HEK293 (cell line): Measurements from ENCODE around the gene SYNCRIP.

ENCODE experiments used
- BCL11A ChIP-seq: fragments of 450-650 bp; formaldehyde crosslinking; IDR thresholded peaks from 2 replicates; pipeline ENCODE4 v1.5.1; 2016; ENCODE audit warnings: low read depth, missing biosample characterization, missing genetic modification characterization
- EGR2 ChIP-seq: fragments of 450-650 bp; formaldehyde crosslinking; IDR thresholded peaks from 2 replicates; pipeline ENCODE4 v1.5.1; 2016; ENCODE audit warnings: low read depth, missing biosample characterization, missing genetic modification characterization
- GLIS1 ChIP-seq: fragments of 450-650 bp; formaldehyde crosslinking; IDR thresholded peaks from 2 replicates; pipeline ENCODE4 v1.5.1; 2016; ENCODE audit warnings: missing biosample characterization, missing genetic modification characterization
- KLF17 ChIP-seq: fragments of 450-650 bp; formaldehyde crosslinking; IDR thresholded peaks from 2 replicates; pipeline ENCODE4 v1.5.1; 2016; ENCODE audit warnings: missing biosample characterization, missing genetic modification characterization
- PRDM4 ChIP-seq: fragments of 450-650 bp; formaldehyde crosslinking; IDR thresholded peaks from 2 replicates; pipeline ENCODE4 v1.5.1; 2017; ENCODE audit warnings: missing biosample characterization, missing genetic modification characterization
- REPIN1 ChIP-seq: fragments of 450-650 bp; formaldehyde crosslinking; IDR thresholded peaks from 2 replicates; pipeline ENCODE4 v1.5.1; 2017; ENCODE audit warnings: missing biosample characterization, missing genetic modification characterization, low read depth
- SCRT2 ChIP-seq: fragments of 450-650 bp; formaldehyde crosslinking; IDR thresholded peaks from 2 replicates; pipeline ENCODE4 v1.5.1; 2016; ENCODE audit warnings: missing biosample characterization, missing genetic modification characterization
- ZBTB44 ChIP-seq: fragments of 450-650 bp; IDR thresholded peaks from 2 replicates; pipeline ENCODE4 v1.5.1; 2018; ENCODE audit warnings: missing biosample characterization, mild to moderate bottlenecking, missing genetic modification characterization
- ZBTB7A ChIP-seq: fragments of 450-650 bp; formaldehyde crosslinking; IDR thresholded peaks from 2 replicates; pipeline ENCODE4 v1.5.1; 2016; ENCODE audit warnings: low read depth, missing biosample characterization, missing genetic modification characterization
- ZNF174 ChIP-seq: fragments of 450-650 bp; formaldehyde crosslinking; IDR thresholded peaks from 2 replicates; pipeline ENCODE4 v1.5.0; 2017; ENCODE audit warnings: missing biosample characterization, mild to moderate bottlenecking, missing genetic modification characterization
- ZNF202 ChIP-seq: fragments of 450-650 bp; formaldehyde crosslinking; IDR thresholded peaks from 2 replicates; pipeline ENCODE4 v1.5.1; 2016; ENCODE audit warnings: missing biosample characterization, missing genetic modification characterization, borderline replicate concordance
- ZNF266 ChIP-seq: fragments of 450-650 bp; formaldehyde crosslinking; IDR thresholded peaks from 2 replicates; pipeline ENCODE4 v1.5.1; 2016; ENCODE audit warnings: missing biosample characterization, missing genetic modification characterization, low read depth
- ZNF350 ChIP-seq: fragments of 450-650 bp; formaldehyde crosslinking; IDR thresholded peaks from 2 replicates; pipeline ENCODE4 v1.5.0; 2017; ENCODE audit warnings: missing biosample characterization, mild to moderate bottlenecking, missing genetic modification characterization
- ZNF362 ChIP-seq: fragments of 450-650 bp; formaldehyde crosslinking; IDR thresholded peaks from 2 replicates; pipeline ENCODE4 v1.5.1; 2016; ENCODE audit warnings: missing biosample characterization, missing genetic modification characterization
- ZNF48 ChIP-seq: fragments of 450-650 bp; formaldehyde crosslinking; IDR thresholded peaks from 2 replicates; pipeline ENCODE4 v1.5.1; 2016; ENCODE audit warnings: missing biosample characterization, missing genetic modification characterization
- ZNF510 ChIP-seq: fragments of 450-650 bp; formaldehyde crosslinking; IDR thresholded peaks from 2 replicates; pipeline ENCODE4 v1.5.1; 2018; ENCODE audit warnings: mild to moderate bottlenecking, missing genetic modification characterization, missing biosample characterization; ENCODE audit not compliant: insufficient replicate concordance
- ZNF677 ChIP-seq: fragments of 450-650 bp; IDR thresholded peaks from 2 replicates; pipeline ENCODE4 v1.5.0; 2018; ENCODE audit warnings: missing biosample characterization, mild to moderate bottlenecking, missing genetic modification characterization, moderate library complexity
- ZNF707 ChIP-seq: fragments of 450-650 bp; formaldehyde crosslinking; IDR thresholded peaks from 2 replicates; pipeline ENCODE4 v1.5.1; 2016; ENCODE audit warnings: missing biosample characterization, missing genetic modification characterization
- ZNF792 ChIP-seq: fragments of 450-650 bp; formaldehyde crosslinking; IDR thresholded peaks from 2 replicates; pipeline ENCODE4 v1.5.1; 2016; ENCODE audit warnings: missing biosample characterization, missing genetic modification characterization
- ZSCAN5A ChIP-seq: fragments of 450-650 bp; formaldehyde crosslinking; IDR thresholded peaks from 2 replicates; pipeline ENCODE4 v1.5.1; 2016; ENCODE audit warnings: missing biosample characterization, missing genetic modification characterization
- TF ChIP-seq, protein P1 (sequence below): fragments of 450-650 bp; formaldehyde crosslinking; conservative IDR thresholded peaks from 2 replicates; pipeline ENCODE4 v1.5.1; 2016; ENCODE audit warnings: low read depth, missing biosample characterization, missing genetic modification characterization
- TF ChIP-seq, protein P2 (sequence below): fragments of 450-650 bp; formaldehyde crosslinking; IDR thresholded peaks from 2 replicates; pipeline ENCODE4 v1.5.1; 2016; ENCODE audit warnings: missing biosample characterization, missing genetic modification characterization

The SYNCRIP gene

GRCh38 chr6:85594197-85594930 lies 48.3 kb downstream of the SYNCRIP start (continued):
- TF ChIP-seq, protein P1, sequence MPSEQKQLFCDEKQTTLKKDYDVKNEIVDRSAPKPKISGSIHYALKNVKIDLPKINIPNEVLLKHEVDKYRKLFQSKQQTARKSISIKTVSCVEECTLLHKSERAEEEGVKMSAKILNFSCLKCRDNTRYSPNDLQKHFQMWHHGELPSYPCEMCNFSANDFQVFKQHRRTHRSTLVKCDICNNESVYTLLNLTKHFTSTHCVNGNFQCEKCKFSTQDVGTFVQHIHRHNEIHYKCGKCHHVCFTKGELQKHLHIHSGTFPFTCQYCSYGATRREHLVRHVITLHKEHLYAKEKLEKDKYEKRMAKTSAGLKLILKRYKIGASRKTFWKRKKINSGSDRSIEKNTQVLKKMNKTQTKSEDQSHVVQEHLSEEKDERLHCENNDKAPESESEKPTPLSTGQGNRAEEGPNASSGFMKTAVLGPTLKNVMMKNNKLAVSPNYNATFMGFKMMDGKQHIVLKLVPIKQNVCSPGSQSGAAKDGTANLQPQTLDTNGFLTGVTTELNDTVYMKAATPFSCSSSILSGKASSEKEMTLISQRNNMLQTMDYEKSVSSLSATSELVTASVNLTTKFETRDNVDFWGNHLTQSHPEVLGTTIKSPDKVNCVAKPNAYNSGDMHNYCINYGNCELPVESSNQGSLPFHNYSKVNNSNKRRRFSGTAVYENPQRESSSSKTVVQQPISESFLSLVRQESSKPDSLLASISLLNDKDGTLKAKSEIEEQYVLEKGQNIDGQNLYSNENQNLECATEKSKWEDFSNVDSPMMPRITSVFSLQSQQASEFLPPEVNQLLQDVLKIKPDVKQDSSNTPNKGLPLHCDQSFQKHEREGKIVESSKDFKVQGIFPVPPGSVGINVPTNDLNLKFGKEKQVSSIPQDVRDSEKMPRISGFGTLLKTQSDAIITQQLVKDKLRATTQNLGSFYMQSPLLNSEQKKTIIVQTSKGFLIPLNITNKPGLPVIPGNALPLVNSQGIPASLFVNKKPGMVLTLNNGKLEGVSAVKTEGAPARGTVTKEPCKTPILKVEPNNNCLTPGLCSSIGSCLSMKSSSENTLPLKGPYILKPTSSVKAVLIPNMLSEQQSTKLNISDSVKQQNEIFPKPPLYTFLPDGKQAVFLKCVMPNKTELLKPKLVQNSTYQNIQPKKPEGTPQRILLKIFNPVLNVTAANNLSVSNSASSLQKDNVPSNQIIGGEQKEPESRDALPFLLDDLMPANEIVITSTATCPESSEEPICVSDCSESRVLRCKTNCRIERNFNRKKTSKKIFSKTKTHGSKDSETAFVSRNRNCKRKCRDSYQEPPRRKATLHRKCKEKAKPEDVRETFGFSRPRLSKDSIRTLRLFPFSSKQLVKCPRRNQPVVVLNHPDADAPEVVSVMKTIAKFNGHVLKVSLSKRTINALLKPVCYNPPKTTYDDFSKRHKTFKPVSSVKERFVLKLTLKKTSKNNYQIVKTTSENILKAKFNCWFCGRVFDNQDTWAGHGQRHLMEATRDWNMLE (tag by site-specific recombination), result no peak
- no peak for TF ChIP-seq ZNF677 (tag by site-specific recombination)
- no peak for TF ChIP-seq EGR2
- TF ChIP-seq ZNF174 (tag by site-specific recombination), result no peak
- TF ChIP-seq ZNF266, result no peak
- no peak for TF ChIP-seq REPIN1
- TF ChIP-seq BCL11A, result no peak
- no peak for TF ChIP-seq ZNF350
- TF ChIP-seq ZNF48, result no peak
- no peak for TF ChIP-seq ZNF792 (tag by site-specific recombination)
- TF ChIP-seq PRDM4 (tag by site-specific recombination), result peak; percentile 46; the same call in 1 of the 2 replicates
- TF ChIP-seq GLIS1 (tag by site-specific recombination), result no peak
- TF ChIP-seq ZNF510, result no peak
- no peak for TF ChIP-seq ZSCAN5A (tag by site-specific recombination)
- TF ChIP-seq KLF17 (tag by site-specific recombination), result no peak
- no peak for TF ChIP-seq ZNF202
- TF ChIP-seq ZNF362 (tag by site-specific recombination), result no peak
- TF ChIP-seq ZNF707, result no peak
- TF ChIP-seq SCRT2, result no peak
- TF ChIP-seq ZBTB44, result no peak; the same call in 1 of the 2 replicates
- TF ChIP-seq ZBTB7A (tag by site-specific recombination), result no peak
- TF ChIP-seq, protein P2, sequence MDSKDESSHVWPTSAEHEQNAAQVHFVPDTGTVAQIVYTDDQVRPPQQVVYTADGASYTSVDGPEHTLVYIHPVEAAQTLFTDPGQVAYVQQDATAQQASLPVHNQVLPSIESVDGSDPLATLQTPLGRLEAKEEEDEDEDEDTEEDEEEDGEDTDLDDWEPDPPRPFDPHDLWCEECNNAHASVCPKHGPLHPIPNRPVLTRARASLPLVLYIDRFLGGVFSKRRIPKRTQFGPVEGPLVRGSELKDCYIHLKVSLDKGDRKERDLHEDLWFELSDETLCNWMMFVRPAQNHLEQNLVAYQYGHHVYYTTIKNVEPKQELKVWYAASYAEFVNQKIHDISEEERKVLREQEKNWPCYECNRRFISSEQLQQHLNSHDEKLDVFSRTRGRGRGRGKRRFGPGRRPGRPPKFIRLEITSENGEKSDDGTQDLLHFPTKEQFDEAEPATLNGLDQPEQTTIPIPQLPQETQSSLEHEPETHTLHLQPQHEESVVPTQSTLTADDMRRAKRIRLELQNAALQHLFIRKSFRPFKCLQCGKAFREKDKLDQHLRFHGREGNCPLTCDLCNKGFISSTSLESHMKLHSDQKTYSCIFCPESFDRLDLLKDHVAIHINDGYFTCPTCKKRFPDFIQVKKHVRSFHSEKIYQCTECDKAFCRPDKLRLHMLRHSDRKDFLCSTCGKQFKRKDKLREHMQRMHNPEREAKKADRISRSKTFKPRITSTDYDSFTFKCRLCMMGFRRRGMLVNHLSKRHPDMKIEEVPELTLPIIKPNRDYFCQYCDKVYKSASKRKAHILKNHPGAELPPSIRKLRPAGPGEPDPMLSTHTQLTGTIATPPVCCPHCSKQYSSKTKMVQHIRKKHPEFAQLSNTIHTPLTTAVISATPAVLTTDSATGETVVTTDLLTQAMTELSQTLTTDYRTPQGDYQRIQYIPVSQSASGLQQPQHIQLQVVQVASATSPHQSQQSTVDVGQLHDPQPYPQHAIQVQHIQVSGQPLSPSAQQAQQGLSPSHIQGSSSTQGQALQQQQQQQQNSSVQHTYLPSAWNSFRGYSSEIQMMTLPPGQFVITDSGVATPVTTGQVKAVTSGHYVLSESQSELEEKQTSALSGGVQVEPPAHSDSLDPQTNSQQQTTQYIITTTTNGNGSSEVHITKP (tag by site-specific recombination), result peak; percentile 82
